WTC11 (cell line): ENCODE data around the gene CLMN. TPM values are rescaled to one million over a fixed set of nuclear protein-coding genes. Genes with fewer than 3 reads are reported as not detected.
A peak's percentile ranks its signal among the peaks of the same experiment; 100 is the strongest.

Experiments
- ATAC-seq: fragments of 200-7000 bp; cut with Tn5 transposase; 2 replicates; pipeline ENCODE4 v1.10.0; 2021; ENCODE audit warnings: mild to moderate bottlenecking, moderate library complexity
- CTCF ChIA-PET: fragments of 300-600 bp; sonication (Branson Sonifier 250); formaldehyde crosslinking; loops from one replicate; lab custom pipeline; 2021; ENCODE audit warnings: antibody characterized with exemption; lab: Charles Lee
- POLR2A ChIA-PET: fragments of 350-600 bp; sonication (Branson Sonifier 250); formaldehyde crosslinking; loops from one replicate; lab custom pipeline; 2021; ENCODE audit warnings: antibody characterized with exemption; lab: Charles Lee
- DNase-seq: peaks from one replicate; pipeline ENCODE4 v3.0.0; 2021; ENCODE audit warnings: low spot score
- H3K27ac Mint-ChIP-seq: 2 replicates; pipeline ENCODE4 v1.8.0; 2021; ENCODE audit warnings: mixed read lengths
- H3K27me3 Mint-ChIP-seq: 2 replicates; pipeline ENCODE4 v1.8.0; 2021; ENCODE audit warnings: low read depth, mild to moderate bottlenecking, moderate library complexity, mixed read lengths
- H3K36me3 Mint-ChIP-seq: 2 replicates; pipeline ENCODE4 v1.8.0; 2021; ENCODE audit warnings: mixed read lengths
- H3K4me1 Mint-ChIP-seq: 2 replicates; pipeline ENCODE4 v1.8.0; 2022; ENCODE audit warnings: mixed read lengths
- H3K4me3 Mint-ChIP-seq: 2 replicates; pipeline ENCODE4 v1.8.0; 2021; ENCODE audit warnings: mild to moderate bottlenecking, moderate library complexity, mixed read lengths
- H3K9me3 Mint-ChIP-seq: 2 replicates; pipeline ENCODE4 v1.8.0; 2021; ENCODE audit warnings: mixed read lengths
- ESRRA ChIP-seq: sonication (generic); formaldehyde crosslinking; IDR thresholded peaks from 2 replicates; pipeline ENCODE4 v1.8.1; 2022; ENCODE audit warnings: mild to moderate bottlenecking, missing genetic modification reagents, borderline replicate concordance
- JUN ChIP-seq: sonication (generic); formaldehyde crosslinking; IDR thresholded peaks from 2 replicates; pipeline ENCODE4 v1.8.0; 2023; ENCODE audit warnings: mild to moderate bottlenecking, missing genetic modification reagents
- MYBL2 ChIP-seq: sonication (generic); formaldehyde crosslinking; IDR thresholded peaks from 2 replicates; pipeline ENCODE4 v1.8.1; 2023; ENCODE audit warnings: mild to moderate bottlenecking, moderate library complexity, missing genetic modification reagents
- PRRX2 ChIP-seq: fragments of 250-450 bp; sonication (Bioruptor Pico); IDR thresholded peaks from 2 replicates; pipeline ENCODE4 v1.8.0; 2021; ENCODE audit warnings: mild to moderate bottlenecking
- SMAD4 ChIP-seq: sonication (generic); formaldehyde crosslinking; IDR thresholded peaks from 2 replicates; pipeline ENCODE4 v1.8.0; 2022; ENCODE audit warnings: mild to moderate bottlenecking, missing genetic modification reagents
- SOX15 ChIP-seq: fragments of 250-450 bp; sonication (Bioruptor Pico); IDR thresholded peaks from 2 replicates; pipeline ENCODE4 v1.9.0; 2021; ENCODE audit warnings: mild to moderate bottlenecking
- TCF7 ChIP-seq: sonication (generic); formaldehyde crosslinking; IDR thresholded peaks from 2 replicates; pipeline ENCODE4 v1.8.0; 2022; ENCODE audit warnings: mild to moderate bottlenecking, low read depth, missing genetic modification reagents, moderate library complexity
- TEAD4 ChIP-seq: sonication (generic); formaldehyde crosslinking; IDR thresholded peaks from 2 replicates; pipeline ENCODE4 v1.8.0; 2022; ENCODE audit warnings: mild to moderate bottlenecking, missing genetic modification reagents
- TP53 ChIP-seq: sonication (generic); formaldehyde crosslinking; IDR thresholded peaks from 2 replicates; pipeline ENCODE4 v1.8.1; 2023; ENCODE audit warnings: mild to moderate bottlenecking, missing genetic modification reagents
- ZNF138 ChIP-seq: sonication (generic); formaldehyde crosslinking; conservative IDR thresholded peaks from 2 replicates; pipeline ENCODE4 v1.8.1; 2022; ENCODE audit warnings: mild to moderate bottlenecking, moderate library complexity, missing genetic modification reagents
- ZNF263 ChIP-seq: sonication (generic); formaldehyde crosslinking; IDR thresholded peaks from 2 replicates; pipeline ENCODE4 v1.8.1; 2022; ENCODE audit warnings: low read depth, mild to moderate bottlenecking, moderate library complexity, missing genetic modification reagents
- ZNF416 ChIP-seq: fragments of 250-450 bp; sonication (Bioruptor Pico); IDR thresholded peaks from 2 replicates; pipeline ENCODE4 v1.9.0; 2021; ENCODE audit warnings: mild to moderate bottlenecking, inconsistent platforms
- total RNA-seq: library from RNA; stranded (reverse); gene quantifications from 3 replicates; pipeline ENCODE4 v1.2.3, GENCODE V29; 2021
- TF ChIP-seq, protein P1 (sequence below): fragments of 200-600 bp; IDR thresholded peaks from 2 replicates; pipeline ENCODE4 v1.8.0; 2022; ENCODE audit warnings: antibody characterized with exemption
- TF ChIP-seq, protein P2 (sequence below): sonication (generic); formaldehyde crosslinking; IDR thresholded peaks from 2 replicates; pipeline ENCODE4 v1.8.0; 2022; ENCODE audit warnings: mild to moderate bottlenecking, missing genetic modification reagents
- TF ChIP-seq, protein P3 (sequence below): sonication (generic); formaldehyde crosslinking; IDR thresholded peaks from 2 replicates; pipeline ENCODE4 v1.8.0; 2022; ENCODE audit warnings: mild to moderate bottlenecking, missing genetic modification reagents
- TF ChIP-seq, protein P4 (sequence below): sonication (generic); formaldehyde crosslinking; IDR thresholded peaks from 2 replicates; pipeline ENCODE4 v1.8.1; 2022; ENCODE audit warnings: missing genetic modification reagents, borderline replicate concordance
- TF ChIP-seq, protein P5 (sequence below): sonication (generic); formaldehyde crosslinking; IDR thresholded peaks from 2 replicates; pipeline ENCODE4 v1.8.1; 2023; ENCODE audit warnings: mild to moderate bottlenecking, missing genetic modification reagents, borderline replicate concordance
- TF ChIP-seq, protein P6 (sequence below): sonication (generic); formaldehyde crosslinking; IDR thresholded peaks from 2 replicates; pipeline ENCODE4 v1.8.1; 2022; ENCODE audit warnings: mild to moderate bottlenecking, missing genetic modification reagents, moderate library complexity, borderline replicate concordance
- TF ChIP-seq, protein P7 (sequence below): fragments of 250-450 bp; sonication (Bioruptor Pico); IDR thresholded peaks from 2 replicates; pipeline ENCODE4 v1.9.0; 2021; ENCODE audit warnings: mild to moderate bottlenecking

The CLMN gene
- total RNA-seq, 1 experiment from 2014 or later: 12.2 TPM

DNA sequence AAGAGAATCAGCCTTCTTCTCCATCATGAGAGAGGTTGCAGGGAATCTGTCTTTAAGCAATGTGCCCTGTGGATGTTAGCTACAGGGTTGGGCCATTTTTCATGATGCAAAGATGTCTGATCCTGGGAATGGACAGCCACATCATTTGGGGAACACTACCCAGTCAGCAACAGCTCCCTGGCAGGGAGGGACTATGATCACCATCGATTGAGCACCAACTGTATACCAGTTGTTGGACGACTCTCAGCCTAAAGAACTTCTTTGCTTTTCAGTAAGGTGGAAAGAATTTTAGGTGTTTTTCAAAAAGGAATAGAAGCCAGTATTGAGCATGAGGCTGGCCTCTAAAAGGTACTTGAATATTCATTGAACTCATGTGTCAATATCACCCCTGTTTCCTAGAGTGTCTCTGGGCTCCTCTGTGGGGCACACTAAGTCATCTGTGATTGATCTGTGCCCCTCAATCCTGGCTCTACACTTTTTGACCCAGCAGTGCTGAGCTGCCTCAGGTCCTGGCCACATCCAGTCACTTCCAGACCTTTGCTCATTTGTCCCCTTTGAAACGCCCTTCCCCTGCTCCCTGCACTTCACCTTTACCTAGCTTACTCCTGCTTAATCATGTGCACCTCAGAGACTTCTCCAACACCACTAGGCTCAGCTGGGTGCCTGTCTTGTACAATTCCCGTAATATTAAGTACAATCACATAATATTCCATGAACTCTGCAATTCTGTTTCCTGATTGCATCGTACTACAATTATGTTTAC lies 2.2 kb upstream of the CLMN start:
- no peak overlapping the region for H3K27ac Mint-ChIP-seq
- H3K9me3 Mint-ChIP-seq: peaks cover 10% of the 10 kb centered on the region; the same call in 1 of the 2 replicates
- POLR2A ChIA-PET: no interaction called here
- peaks cover 43% of the 10 kb centered on the region for H3K27me3 Mint-ChIP-seq
- no peak overlapping the region for H3K4me3 Mint-ChIP-seq
- H3K4me1 Mint-ChIP-seq: peaks cover 19% of the 10 kb centered on the region
- TF ChIP-seq, protein P1, sequence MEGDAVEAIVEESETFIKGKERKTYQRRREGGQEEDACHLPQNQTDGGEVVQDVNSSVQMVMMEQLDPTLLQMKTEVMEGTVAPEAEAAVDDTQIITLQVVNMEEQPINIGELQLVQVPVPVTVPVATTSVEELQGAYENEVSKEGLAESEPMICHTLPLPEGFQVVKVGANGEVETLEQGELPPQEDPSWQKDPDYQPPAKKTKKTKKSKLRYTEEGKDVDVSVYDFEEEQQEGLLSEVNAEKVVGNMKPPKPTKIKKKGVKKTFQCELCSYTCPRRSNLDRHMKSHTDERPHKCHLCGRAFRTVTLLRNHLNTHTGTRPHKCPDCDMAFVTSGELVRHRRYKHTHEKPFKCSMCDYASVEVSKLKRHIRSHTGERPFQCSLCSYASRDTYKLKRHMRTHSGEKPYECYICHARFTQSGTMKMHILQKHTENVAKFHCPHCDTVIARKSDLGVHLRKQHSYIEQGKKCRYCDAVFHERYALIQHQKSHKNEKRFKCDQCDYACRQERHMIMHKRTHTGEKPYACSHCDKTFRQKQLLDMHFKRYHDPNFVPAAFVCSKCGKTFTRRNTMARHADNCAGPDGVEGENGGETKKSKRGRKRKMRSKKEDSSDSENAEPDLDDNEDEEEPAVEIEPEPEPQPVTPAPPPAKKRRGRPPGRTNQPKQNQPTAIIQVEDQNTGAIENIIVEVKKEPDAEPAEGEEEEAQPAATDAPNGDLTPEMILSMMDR: no peak
- TF ChIP-seq ESRRA (no peak), TCF7 (CRISPR knock-in tag) (no peak), ZNF263 (CRISPR knock-in tag) (no peak), MYBL2 (CRISPR knock-in tag) (no peak), TP53 (CRISPR knock-in tag) (no peak), PRRX2 (no peak), SMAD4 (CRISPR knock-in tag) (no peak), TEAD4 (CRISPR knock-in tag) (no peak), JUN (CRISPR knock-in tag) (no peak), ZNF138 (no peak), ZNF416 (no peak)
- TF ChIP-seq, protein P2, sequence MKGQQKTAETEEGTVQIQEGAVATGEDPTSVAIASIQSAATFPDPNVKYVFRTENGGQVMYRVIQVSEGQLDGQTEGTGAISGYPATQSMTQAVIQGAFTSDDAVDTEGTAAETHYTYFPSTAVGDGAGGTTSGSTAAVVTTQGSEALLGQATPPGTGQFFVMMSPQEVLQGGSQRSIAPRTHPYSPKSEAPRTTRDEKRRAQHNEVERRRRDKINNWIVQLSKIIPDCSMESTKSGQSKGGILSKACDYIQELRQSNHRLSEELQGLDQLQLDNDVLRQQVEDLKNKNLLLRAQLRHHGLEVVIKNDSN: no peak
- TF ChIP-seq, protein P3, sequence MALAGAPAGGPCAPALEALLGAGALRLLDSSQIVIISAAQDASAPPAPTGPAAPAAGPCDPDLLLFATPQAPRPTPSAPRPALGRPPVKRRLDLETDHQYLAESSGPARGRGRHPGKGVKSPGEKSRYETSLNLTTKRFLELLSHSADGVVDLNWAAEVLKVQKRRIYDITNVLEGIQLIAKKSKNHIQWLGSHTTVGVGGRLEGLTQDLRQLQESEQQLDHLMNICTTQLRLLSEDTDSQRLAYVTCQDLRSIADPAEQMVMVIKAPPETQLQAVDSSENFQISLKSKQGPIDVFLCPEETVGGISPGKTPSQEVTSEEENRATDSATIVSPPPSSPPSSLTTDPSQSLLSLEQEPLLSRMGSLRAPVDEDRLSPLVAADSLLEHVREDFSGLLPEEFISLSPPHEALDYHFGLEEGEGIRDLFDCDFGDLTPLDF (CRISPR knock-in tag): no peak
- TF ChIP-seq, protein P4, sequence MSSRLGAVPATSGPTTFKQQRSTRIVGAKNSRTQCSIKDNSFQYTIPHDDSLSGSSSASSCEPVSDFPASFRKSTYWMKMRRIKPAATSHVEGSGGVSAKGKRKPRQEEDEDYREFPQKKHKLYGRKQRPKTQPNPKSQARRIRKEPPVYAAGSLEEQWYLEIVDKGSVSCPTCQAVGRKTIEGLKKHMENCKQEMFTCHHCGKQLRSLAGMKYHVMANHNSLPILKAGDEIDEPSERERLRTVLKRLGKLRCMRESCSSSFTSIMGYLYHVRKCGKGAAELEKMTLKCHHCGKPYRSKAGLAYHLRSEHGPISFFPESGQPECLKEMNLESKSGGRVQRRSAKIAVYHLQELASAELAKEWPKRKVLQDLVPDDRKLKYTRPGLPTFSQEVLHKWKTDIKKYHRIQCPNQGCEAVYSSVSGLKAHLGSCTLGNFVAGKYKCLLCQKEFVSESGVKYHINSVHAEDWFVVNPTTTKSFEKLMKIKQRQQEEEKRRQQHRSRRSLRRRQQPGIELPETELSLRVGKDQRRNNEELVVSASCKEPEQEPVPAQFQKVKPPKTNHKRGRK (CRISPR knock-in tag): no peak
- TF ChIP-seq, all 79 proteins: peak for 0
- ATAC-seq: no peak
- H3K36me3 Mint-ChIP-seq: peaks cover 4% of the 10 kb centered on the region
- DNase-seq: no peak
- CTCF ChIA-PET: interaction anchor here (0.8 to 1.5 kb wide), 3 partner anchors 14 to 110 kb away, joined by 3 read pairs; no protein-coding TSS in a partner anchor

DNA sequence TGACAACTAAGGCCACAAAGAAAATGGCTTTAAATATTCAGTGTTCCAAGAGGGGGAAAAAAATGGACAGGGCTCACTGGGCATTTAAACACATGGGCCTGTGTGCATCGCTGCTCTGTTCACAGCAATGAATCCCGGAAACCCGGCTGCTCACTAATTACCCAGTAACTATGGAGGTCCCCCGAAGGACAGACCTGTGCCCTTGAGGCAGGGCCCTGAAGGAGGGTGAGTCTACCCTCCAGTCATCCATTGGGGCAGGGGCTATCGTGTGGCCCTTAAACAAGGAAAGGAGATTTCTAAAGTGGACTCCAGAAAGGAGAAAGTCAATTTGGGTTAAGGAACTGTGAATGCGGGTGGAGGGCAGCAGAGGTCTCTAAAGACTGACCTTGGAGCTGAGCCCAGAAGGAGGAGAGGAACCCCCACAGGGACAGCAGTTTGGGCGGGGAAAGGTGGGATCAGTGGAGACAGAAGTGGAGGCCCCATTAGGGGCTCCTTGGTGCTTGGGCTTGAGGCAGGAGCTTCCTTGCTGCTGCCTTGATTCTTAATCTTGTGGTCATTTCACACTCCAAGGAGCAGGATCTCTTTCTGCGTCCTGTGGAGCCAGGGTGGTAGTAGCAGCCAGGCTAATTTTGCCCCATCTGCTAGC lies 1.4 kb upstream of the CLMN start:
- Mint-ChIP-seq H3K4me1 (peaks cover 19% of the 10 kb centered on the region), H3K9me3 (0 out of 2 replicates have a peak, but pooled peaks cover 2% of the 10 kb centered on the region), H3K36me3 (no peaks in the 10 kb centered on the region), H3K27me3 (peaks cover 39% of the 10 kb centered on the region), H3K4me3 (peak overlapping the region; percentile 69; the same call in 1 of the 2 replicates), H3K27ac (no peak overlapping the region)
- DNase-seq (no peak), ATAC-seq (no peak)
- no peak for TF ChIP-seq SOX15 (CRISPR knock-in tag)
- TF ChIP-seq, protein P5, sequence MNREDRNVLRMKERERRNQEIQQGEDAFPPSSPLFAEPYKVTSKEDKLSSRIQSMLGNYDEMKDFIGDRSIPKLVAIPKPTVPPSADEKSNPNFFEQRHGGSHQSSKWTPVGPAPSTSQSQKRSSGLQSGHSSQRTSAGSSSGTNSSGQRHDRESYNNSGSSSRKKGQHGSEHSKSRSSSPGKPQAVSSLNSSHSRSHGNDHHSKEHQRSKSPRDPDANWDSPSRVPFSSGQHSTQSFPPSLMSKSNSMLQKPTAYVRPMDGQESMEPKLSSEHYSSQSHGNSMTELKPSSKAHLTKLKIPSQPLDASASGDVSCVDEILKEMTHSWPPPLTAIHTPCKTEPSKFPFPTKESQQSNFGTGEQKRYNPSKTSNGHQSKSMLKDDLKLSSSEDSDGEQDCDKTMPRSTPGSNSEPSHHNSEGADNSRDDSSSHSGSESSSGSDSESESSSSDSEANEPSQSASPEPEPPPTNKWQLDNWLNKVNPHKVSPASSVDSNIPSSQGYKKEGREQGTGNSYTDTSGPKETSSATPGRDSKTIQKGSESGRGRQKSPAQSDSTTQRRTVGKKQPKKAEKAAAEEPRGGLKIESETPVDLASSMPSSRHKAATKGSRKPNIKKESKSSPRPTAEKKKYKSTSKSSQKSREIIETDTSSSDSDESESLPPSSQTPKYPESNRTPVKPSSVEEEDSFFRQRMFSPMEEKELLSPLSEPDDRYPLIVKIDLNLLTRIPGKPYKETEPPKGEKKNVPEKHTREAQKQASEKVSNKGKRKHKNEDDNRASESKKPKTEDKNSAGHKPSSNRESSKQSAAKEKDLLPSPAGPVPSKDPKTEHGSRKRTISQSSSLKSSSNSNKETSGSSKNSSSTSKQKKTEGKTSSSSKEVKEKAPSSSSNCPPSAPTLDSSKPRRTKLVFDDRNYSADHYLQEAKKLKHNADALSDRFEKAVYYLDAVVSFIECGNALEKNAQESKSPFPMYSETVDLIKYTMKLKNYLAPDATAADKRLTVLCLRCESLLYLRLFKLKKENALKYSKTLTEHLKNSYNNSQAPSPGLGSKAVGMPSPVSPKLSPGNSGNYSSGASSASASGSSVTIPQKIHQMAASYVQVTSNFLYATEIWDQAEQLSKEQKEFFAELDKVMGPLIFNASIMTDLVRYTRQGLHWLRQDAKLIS (CRISPR knock-in tag): no peak
- TF ChIP-seq, protein P6, sequence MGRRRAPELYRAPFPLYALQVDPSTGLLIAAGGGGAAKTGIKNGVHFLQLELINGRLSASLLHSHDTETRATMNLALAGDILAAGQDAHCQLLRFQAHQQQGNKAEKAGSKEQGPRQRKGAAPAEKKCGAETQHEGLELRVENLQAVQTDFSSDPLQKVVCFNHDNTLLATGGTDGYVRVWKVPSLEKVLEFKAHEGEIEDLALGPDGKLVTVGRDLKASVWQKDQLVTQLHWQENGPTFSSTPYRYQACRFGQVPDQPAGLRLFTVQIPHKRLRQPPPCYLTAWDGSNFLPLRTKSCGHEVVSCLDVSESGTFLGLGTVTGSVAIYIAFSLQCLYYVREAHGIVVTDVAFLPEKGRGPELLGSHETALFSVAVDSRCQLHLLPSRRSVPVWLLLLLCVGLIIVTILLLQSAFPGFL (CRISPR knock-in tag): no peak
- TF ChIP-seq, protein P7, sequence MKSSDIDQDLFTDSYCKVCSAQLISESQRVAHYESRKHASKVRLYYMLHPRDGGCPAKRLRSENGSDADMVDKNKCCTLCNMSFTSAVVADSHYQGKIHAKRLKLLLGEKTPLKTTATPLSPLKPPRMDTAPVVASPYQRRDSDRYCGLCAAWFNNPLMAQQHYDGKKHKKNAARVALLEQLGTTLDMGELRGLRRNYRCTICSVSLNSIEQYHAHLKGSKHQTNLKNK (CRISPR knock-in tag): no peak
- TF ChIP-seq, all 79 proteins: peak for 0
- ChIA-PET POLR2A (no interaction called here), CTCF (interaction anchor here (0.6 to 1.5 kb wide), 6 partner anchors 15 to 760 kb away, joined by 3 to 4 read pairs (median 3); partner anchors contain the start of gene SERPINA4)
